BLaER1 treated with 17β-estradiol and CSF1 and Interleukin-3, amounts not matched to agents 10 nM and 100 nM (cell line): ENCODE results near the gene TLCD4.
A peak's percentile ranks its signal among the peaks of the same experiment; 100 is the strongest.

Experiments used
- H3K27ac ChIP-seq, 11 experiments: shearing (Covaris generic); formaldehyde crosslinking; 2 replicates each; pipeline ENCODE4 v1.8.1; 2022
- H3K27me3 ChIP-seq, 11 experiments: shearing (Covaris generic); formaldehyde crosslinking; 2 replicates each; pipeline ENCODE4 v1.8.1; 2022
- H3K36me3 ChIP-seq, 11 experiments: shearing (Covaris generic); formaldehyde crosslinking; 2 replicates each; pipeline ENCODE4 v1.8.1; 2022
- H3K4me1 ChIP-seq, 10 experiments: shearing (Covaris generic); formaldehyde crosslinking; 2 replicates each; pipeline ENCODE4 v1.8.1; 2022
- H3K4me2 ChIP-seq, 11 experiments: shearing (Covaris generic); formaldehyde crosslinking; 2 replicates each; pipeline ENCODE4 v1.8.1; 2022
- H3K4me3 ChIP-seq, 10 experiments: shearing (Covaris generic); formaldehyde crosslinking; 2 replicates each; pipeline ENCODE4 v1.8.1; 2022
- H3K9ac ChIP-seq, 11 experiments: shearing (Covaris generic); formaldehyde crosslinking; 2 replicates each; pipeline ENCODE4 v1.8.1; 2022
- H3K9me3 ChIP-seq, 11 experiments: shearing (Covaris generic); formaldehyde crosslinking; replicated peaks in 1 of 11; 2 replicates each; pipeline ENCODE4 v1.8.1; 2022
- H4K20me1 ChIP-seq, 11 experiments: shearing (Covaris generic); formaldehyde crosslinking; 2 replicates each; pipeline ENCODE4 v1.8.1; 2022
- Cebpa-rat ChIP-seq, 11 experiments: shearing (Covaris generic); IDR thresholded peaks; 2 replicates each; pipeline ENCODE4 v1.8.1; 2022

TLCD4 gene

DNA sequence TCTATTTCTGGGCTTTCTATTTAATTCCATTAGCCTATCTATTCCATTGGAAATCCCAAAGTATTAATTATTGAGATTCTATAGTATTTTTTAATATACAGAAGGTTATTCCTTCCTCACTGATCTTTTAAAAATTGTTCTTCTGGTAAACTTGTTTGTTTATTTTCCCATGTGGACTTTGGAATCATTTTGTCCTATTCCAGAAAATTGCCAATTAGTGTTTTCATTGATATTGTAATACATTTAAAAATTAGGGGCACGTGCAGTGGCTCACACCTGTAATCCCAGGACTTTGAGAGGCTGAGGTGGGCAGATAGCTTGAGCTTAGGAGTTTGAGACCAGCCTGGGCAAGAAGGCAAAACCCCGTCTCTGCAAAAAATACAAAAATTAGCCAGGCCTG is 8.4 kb upstream of the TLCD4 start:
- Histone ChIP-seq H3K4me1 (peaks cover 0 to 14% (median 8%) of the 10 kb centered on the region in 10 experiments; a peak in 14 of 20 replicates), H3K9ac (no peak overlapping the region), H3K27me3 (no peaks in the 10 kb centered on the region), H3K4me3 (no peak overlapping the region), H3K27ac (no peak overlapping the region), H3K4me2 (no peak overlapping the region), H4K20me1 (no peaks in the 10 kb centered on the region), H3K36me3 (no peaks in the 10 kb centered on the region), H3K9me3 (no peaks in the 10 kb centered on the region)
- TF ChIP-seq Cebpa-rat (IDR thresholded peaks at IDR 0.05) = no peak

DNA sequence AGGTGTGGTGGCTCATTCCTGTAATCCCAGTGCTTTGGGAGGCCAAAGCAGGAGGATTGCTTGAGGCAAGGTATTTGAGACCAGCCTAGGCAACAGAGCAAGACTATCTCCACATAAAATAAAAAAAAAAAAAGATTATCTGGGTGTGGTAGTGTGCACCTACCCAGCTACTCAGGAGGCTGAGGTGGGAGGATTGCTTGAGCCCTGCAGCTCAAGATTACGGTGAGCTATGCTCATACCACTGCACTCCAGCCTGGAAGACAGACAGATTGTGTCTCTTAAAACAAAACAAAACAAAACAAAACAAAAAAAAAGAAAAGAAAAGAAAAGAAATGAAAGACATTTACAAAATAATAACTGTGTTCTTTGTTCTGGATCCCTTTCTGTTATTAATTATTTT is 6.1 kb upstream of the TLCD4 start:
- H4K20me1 ChIP-seq = no peaks in the 10 kb centered on the region
- H3K4me2 ChIP-seq = peak overlapping the region in 2 of 11 experiments; percentile 50 to 69; a peak in 6 of 22 replicates
- TF ChIP-seq Cebpa-rat (IDR thresholded peaks at IDR 0.05) = no peak
- peaks cover 0 to 7% (median 4%) of the 10 kb centered on the region in 11 experiments; a peak in 17 of 22 replicates for H3K27me3 ChIP-seq
- H3K27ac ChIP-seq = no peak overlapping the region
- H3K4me1 ChIP-seq = peaks cover 0 to 14% (median 8%) of the 10 kb centered on the region in 10 experiments; a peak in 14 of 20 replicates
- no peak overlapping the region for H3K4me3 ChIP-seq
- H3K36me3 ChIP-seq = no peaks in the 10 kb centered on the region
- no peak overlapping the region for H3K9ac ChIP-seq
- H3K9me3 ChIP-seq = no peaks in the 10 kb centered on the region

DNA sequence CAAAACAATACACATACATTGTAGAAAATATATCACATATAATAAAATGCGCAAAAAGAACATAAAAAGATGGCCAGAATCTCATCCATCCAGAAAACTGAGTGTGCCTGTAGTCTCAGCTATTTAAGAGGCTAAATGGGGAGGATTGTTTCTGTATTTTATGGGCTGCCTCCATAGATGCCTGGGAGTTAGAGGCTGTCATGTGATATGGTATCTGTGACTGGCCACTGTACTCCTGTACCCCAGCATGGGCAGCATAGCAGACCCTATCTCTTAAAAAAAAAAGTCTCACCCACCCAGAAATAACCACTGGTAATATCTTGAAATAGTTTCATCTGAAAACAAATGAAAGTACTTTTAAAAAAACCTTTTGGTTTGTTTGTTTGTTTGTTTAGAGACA is 3.5 kb upstream of the TLCD4 start:
- H3K36me3 ChIP-seq = no peaks in the 10 kb centered on the region
- peaks cover 0 to 11% (median 0%) of the 10 kb centered on the region in 11 experiments; a peak in 3 of 22 replicates for H4K20me1 ChIP-seq
- H3K4me1 ChIP-seq = peaks cover 0 to 25% (median 21%) of the 10 kb centered on the region in 10 experiments; a peak in 14 of 20 replicates
- no peak overlapping the region for H3K4me2 ChIP-seq
- H3K27me3 ChIP-seq = peaks cover 26 to 34% (median 31%) of the 10 kb centered on the region in 11 experiments
- H3K9ac ChIP-seq = no peak overlapping the region
- TF ChIP-seq Cebpa-rat (IDR thresholded peaks at IDR 0.05) = no peak
- H3K27ac ChIP-seq = no peak overlapping the region
- H3K9me3 ChIP-seq = no peaks in the 10 kb centered on the region
- no peak overlapping the region for H3K4me3 ChIP-seq

DNA sequence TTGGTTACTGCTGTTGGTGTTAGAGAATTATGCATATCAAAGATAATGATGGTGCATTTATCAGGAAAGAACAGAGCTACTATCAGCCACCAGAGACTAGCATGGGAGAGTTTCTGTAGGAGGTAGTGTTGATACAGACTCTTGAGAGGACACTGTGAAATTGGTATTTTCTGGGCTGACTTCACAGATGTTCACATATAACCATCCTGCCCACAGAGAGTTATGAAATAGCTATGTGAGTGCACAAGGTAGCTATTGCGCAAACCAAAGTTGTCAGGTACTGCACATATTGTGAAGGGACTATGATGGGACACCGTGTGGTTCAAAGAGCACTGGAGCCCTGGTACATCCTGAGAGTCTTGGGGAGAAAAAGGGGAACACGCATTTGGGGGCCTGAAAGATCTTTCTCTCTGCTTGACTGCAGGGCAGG is 1.4 kb upstream of the TLCD4 start:
- no peaks in the 10 kb centered on the region for H3K36me3 ChIP-seq
- no peak overlapping the region for H3K4me3 ChIP-seq
- H3K9ac ChIP-seq = no peak overlapping the region
- no peak overlapping the region for H3K27ac ChIP-seq
- H3K27me3 ChIP-seq = peaks cover 42 to 54% (median 51%) of the 10 kb centered on the region in 11 experiments
- no peak overlapping the region for H3K4me2 ChIP-seq
- H3K9me3 ChIP-seq = no peaks in the 10 kb centered on the region
- peaks cover 0 to 11% (median 0%) of the 10 kb centered on the region in 11 experiments; a peak in 3 of 22 replicates for H4K20me1 ChIP-seq
- peaks cover 0 to 25% (median 21%) of the 10 kb centered on the region in 10 experiments; a peak in 14 of 20 replicates for H3K4me1 ChIP-seq
- TF ChIP-seq Cebpa-rat (IDR thresholded peaks at IDR 0.05) = peak in 4 of 11 experiments; percentile 22 to 72 (median 56); a peak in 5 of 22 replicates

DNA sequence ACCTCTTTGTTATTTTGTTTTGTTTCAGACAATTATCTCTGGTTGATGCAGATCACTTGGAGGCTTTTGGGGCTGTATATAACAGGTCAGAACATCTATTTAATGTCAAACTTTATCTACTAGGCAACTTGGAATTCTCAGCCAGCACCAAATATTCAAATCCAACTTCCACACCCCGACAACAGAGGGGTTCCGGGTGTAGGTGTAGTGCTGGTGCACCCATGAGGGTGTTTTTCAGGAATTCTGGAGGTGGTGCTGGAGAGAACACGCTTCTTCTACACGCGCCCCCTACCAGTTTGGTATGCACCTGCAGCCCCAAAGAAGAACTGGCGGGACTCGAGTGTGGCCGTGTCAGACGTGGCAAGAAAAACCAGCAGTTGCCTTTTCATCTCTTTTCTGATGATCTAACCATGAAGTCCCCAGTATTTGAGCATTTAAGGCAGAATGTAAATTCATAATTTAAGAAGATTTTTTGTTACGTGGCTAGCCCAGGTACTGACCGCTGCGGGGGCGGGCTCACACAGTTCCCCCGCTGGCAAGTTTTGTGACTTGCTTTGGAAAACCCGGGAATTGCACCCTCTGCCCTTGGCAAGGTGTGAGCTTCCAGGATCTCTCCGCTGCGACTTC is 462 bp upstream of the TLCD4 start:
- Histone ChIP-seq H3K4me1 (peaks cover 0 to 21% (median 15%) of the 10 kb centered on the region in 10 experiments; a peak in 14 of 20 replicates), H3K27me3 (peaks cover 42 to 55% (median 51%) of the 10 kb centered on the region in 11 experiments), H3K9me3 (no peaks in the 10 kb centered on the region), H4K20me1 (peaks cover 0 to 11% (median 0%) of the 10 kb centered on the region in 11 experiments; a peak in 3 of 22 replicates), H3K4me2 (peak overlapping the region; percentile 92 to 100 (median 99)), H3K9ac (peak overlapping the region; percentile 46 to 76 (median 68); a peak in 21 of 22 replicates), H3K36me3 (no peaks in the 10 kb centered on the region), H3K27ac (peak overlapping the region in 1 of 11 experiments; percentile 11; a peak in 1 of 22 replicates), H3K4me3 (peak overlapping the region; percentile 70 to 82 (median 73))
- no peak for TF ChIP-seq Cebpa-rat (IDR thresholded peaks at IDR 0.05)

DNA sequence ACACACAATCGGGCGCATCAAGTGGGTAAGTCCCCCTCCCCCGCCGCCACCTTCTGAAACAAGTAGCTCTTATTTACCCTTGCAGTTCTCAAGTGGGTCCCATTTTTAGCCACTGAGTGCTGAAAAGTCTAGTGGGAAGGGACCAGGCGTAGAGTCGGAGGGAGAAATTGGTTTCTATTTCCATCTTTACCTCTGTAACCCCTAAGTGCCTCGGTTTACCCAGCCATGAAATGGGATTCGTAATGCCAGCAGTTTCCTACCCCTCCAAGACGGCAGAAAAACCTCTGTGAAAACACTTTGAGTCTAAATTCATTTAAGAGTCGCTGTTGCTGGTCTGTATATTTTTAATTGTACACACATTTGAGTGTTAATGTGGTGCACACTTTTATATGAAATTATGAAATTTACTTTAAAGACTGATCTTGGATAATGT is 928 bp downstream of the TLCD4 start:
- Histone ChIP-seq H3K9ac (peak overlapping the region in 10 of 11 experiments; percentile 58 to 76 (median 68); a peak in 16 of 22 replicates), H3K4me3 (peak overlapping the region; percentile 70 to 82 (median 73)), H3K9me3 (no peaks in the 10 kb centered on the region), H3K4me1 (peaks cover 0 to 15% (median 12%) of the 10 kb centered on the region in 10 experiments; a peak in 12 of 20 replicates), H3K36me3 (no peaks in the 10 kb centered on the region), H3K27me3 (peaks cover 42 to 55% (median 51%) of the 10 kb centered on the region in 11 experiments), H3K27ac (no peak overlapping the region), H3K4me2 (peak overlapping the region; percentile 92 to 100 (median 99)), H4K20me1 (peaks cover 0 to 11% (median 0%) of the 10 kb centered on the region in 11 experiments; a peak in 3 of 22 replicates)
- TF ChIP-seq Cebpa-rat (IDR thresholded peaks at IDR 0.05) = no peak

DNA sequence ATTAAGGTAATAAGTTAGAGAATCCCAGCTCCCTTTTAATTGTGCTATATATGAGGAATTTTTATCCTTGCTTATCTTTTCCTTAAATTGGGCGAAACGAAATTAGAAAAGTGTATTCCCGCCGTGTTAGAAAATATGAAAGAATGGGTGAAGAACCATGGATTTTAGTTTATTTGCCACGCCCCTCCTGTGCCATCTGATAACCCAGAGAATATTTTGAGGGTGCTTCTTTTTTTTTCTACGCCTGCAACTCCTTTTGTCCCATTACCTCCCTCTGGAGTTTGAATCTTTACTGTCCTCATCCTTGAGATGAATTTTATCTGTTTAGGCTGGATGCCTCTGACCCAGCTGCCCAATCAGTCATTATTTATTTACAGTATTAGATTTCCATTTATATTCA is 1.6 kb downstream of the TLCD4 start:
- Histone ChIP-seq H3K9ac (no peak overlapping the region), H3K27me3 (peaks cover 42 to 55% (median 51%) of the 10 kb centered on the region in 11 experiments), H3K4me1 (peaks cover 0 to 15% (median 12%) of the 10 kb centered on the region in 10 experiments; a peak in 12 of 20 replicates), H3K36me3 (no peaks in the 10 kb centered on the region), H4K20me1 (peaks cover 0 to 11% (median 0%) of the 10 kb centered on the region in 11 experiments; a peak in 3 of 22 replicates), H3K27ac (no peak overlapping the region), H3K9me3 (no peaks in the 10 kb centered on the region), H3K4me2 (no peak overlapping the region), H3K4me3 (no peak overlapping the region)
- no peak for TF ChIP-seq Cebpa-rat (IDR thresholded peaks at IDR 0.05)

DNA sequence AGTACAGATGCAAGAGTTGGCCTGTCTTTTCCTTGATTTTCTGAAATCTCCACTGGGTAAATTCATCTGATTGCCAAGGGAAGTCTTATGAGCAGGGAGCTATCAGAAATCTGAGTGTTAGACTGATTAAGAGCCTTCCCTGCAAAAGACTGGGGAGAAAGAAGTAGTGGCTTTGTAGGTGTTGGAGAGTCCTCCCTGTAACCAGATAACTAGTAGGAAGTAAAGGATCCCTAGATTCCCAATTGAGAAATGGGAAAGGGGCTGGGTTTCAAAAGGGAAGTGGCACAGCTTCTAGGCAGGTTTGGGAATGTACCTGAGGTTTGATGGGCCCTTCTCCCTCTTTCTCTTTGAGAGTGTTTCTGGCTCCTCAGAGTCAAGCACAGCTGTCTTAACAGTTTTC is 2.1 kb downstream of the TLCD4 start:
- Histone ChIP-seq H4K20me1 (peaks cover 0 to 11% (median 0%) of the 10 kb centered on the region in 11 experiments; a peak in 3 of 22 replicates), H3K9ac (no peak overlapping the region), H3K4me2 (no peak overlapping the region), H3K4me1 (peaks cover 0 to 15% (median 12%) of the 10 kb centered on the region in 10 experiments; a peak in 12 of 20 replicates), H3K4me3 (no peak overlapping the region), H3K9me3 (no peaks in the 10 kb centered on the region), H3K27ac (no peak overlapping the region), H3K36me3 (no peaks in the 10 kb centered on the region), H3K27me3 (peaks cover 42 to 55% (median 51%) of the 10 kb centered on the region in 11 experiments)
- TF ChIP-seq Cebpa-rat (IDR thresholded peaks at IDR 0.05) = no peak

DNA sequence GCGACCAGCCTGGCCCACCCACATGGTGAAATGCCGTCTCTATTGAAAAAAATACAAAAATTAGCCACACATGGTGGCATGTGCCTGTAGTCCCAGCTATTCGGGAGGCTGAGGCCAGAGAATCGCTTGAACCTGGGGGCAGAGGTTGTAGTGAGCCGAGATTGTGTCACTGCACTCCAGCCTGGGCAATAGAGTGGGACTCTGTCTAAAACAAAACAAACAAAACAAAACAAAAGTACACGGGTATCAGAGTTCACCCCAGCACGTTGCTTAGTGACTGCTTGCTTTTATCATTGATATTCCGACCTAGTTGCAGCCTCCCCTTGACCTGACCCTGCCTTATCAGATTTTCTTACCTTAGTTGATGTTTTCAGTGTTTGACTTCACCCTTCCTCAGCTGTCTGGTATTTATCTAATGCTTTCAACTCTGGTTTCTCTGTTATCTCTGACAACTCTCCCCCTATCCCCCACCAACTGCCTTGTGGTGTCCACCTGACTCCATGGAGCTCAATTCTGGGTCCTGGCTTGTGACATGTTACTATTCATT is 5.1 kb downstream of the TLCD4 start:
- Histone ChIP-seq H3K4me2 (no peak overlapping the region), H4K20me1 (peaks cover 0 to 5% (median 0%) of the 10 kb centered on the region in 11 experiments; a peak in 2 of 22 replicates), H3K4me1 (peaks cover 0 to 10% (median 6%) of the 10 kb centered on the region in 10 experiments; a peak in 9 of 20 replicates), H3K4me3 (no peak overlapping the region), H3K27ac (no peak overlapping the region), H3K36me3 (no peaks in the 10 kb centered on the region), H3K9ac (no peak overlapping the region), H3K27me3 (peaks cover 28 to 37% (median 35%) of the 10 kb centered on the region in 11 experiments), H3K9me3 (no peaks in the 10 kb centered on the region)
- TF ChIP-seq Cebpa-rat (IDR thresholded peaks at IDR 0.05) = no peak
